Epithelial cell of proximal tubule (primary cell): Measurements from ENCODE around the gene SCAI. TPM values are rescaled to one million over a fixed set of nuclear protein-coding genes. Genes with fewer than 3 reads are reported as not detected.
"Not testable (repeated sequence)": the region's sequence is repeated elsewhere in the genome, so short reads cannot be mapped to it uniquely, and the experiment has no call there.

Source experiments
- DNase-seq: peaks from one replicate; pipeline ENCODE4 v3.0.0-alpha.2; 2011; ENCODE audit warnings: low read depth
- H3K4me3 ChIP-seq: 2 replicates; pipeline ENCODE4 v1.5.1; 2011; ENCODE audit warnings: low read depth, mild to moderate bottlenecking, low read length
- total RNA-seq: library from RNA; depleted of rRNA; stranded (reverse); fragments of >200 nt; gene quantifications from 2 replicates; pipeline ENCODE4 v1.2.3, GENCODE V29; 2015
- TF ChIP-seq, protein P1 (sequence below): conservative IDR thresholded peaks from 2 replicates; pipeline ENCODE4 v1.5.1; 2012; ENCODE audit warnings: low read depth, mild to moderate bottlenecking, low read length

The SCAI gene
- total RNA-seq, 1 donor from 2014 or later, result 2.1 TPM

DNA sequence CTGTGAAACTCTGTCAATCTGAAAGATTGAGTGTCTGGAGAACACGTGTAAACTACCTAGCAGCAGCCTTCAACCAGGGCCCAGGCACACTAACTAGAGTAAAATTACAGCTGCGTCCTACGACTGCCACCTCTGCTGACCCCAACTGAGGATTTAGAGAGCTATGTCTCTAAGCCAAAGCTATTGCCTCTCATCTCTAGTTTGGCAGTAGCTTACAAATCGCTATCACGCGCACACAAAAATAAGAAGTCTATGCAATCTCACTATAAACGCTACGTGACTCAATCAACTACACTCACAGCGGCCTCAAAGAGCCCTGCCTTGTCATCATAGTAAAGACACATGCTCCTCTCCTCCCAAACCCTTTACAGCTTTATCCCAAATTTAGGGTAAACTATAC lies 37.5 kb upstream of the SCAI start:
- TF ChIP-seq, protein P1, sequence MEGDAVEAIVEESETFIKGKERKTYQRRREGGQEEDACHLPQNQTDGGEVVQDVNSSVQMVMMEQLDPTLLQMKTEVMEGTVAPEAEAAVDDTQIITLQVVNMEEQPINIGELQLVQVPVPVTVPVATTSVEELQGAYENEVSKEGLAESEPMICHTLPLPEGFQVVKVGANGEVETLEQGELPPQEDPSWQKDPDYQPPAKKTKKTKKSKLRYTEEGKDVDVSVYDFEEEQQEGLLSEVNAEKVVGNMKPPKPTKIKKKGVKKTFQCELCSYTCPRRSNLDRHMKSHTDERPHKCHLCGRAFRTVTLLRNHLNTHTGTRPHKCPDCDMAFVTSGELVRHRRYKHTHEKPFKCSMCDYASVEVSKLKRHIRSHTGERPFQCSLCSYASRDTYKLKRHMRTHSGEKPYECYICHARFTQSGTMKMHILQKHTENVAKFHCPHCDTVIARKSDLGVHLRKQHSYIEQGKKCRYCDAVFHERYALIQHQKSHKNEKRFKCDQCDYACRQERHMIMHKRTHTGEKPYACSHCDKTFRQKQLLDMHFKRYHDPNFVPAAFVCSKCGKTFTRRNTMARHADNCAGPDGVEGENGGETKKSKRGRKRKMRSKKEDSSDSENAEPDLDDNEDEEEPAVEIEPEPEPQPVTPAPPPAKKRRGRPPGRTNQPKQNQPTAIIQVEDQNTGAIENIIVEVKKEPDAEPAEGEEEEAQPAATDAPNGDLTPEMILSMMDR, result no peak
- no peak overlapping the region for H3K4me3 ChIP-seq
- DNase-seq, result no peak

DNA sequence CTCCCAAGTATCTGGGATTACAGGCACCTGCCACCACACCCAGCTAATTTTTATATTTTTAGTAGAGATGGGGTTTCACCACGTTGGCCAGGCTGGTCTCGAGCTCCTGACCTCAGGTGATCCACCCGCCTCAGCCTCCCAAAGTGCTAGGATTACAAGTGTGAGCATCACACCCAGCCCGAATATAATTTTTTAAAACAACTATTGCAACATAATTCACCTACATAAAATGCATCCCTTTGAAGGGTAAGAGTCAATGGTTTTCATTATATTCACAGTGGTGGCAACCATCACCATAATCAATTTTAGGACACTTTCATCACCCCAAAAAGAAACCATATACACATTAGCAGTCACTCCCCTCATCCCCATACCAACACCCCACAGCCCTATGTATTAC lies 36.4 kb upstream of the SCAI start:
- DNase-seq, H3K4me3 ChIP-seq: not testable (repeated sequence)

DNA sequence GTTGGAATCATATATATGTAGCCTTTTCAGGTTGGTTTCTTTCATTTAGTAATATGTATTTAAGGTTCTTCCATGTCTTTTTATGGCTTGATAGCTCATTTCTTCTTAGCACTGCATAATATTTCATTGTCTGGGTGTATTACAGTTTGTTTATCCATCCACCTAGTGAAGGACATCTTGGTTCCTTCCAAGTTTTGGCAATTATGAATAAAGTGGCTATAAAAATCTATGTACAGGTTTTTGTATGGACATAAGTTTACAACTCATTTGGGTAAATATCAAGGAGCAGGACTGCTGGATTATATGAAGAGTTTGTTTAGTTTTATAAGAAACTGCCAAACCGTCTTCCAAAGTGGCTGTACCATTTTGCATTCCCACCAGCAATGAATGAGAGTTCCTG lies 34.6 kb upstream of the SCAI start:
- no peak overlapping the region for H3K4me3 ChIP-seq
- DNase-seq, result no peak
- TF ChIP-seq, protein P1, result no peak

DNA sequence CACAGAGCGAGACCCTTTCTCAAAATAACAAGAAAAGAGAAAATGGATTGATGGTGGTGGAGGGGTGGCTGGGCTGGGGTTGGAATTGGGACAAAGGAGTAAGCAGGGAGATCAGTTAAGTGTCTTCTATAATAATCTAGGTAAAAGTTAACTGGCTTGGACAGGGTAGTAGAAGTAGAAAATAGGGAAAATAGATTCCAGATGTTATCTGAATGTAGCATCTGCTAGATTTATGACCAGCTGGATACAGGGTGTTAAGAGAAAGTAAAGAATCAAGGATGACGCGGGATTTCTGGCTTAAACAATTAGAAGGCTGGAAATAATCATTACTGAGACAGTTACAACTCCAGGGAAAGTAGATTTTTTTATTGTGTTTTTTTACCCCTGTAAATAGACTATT lies 33.3 kb upstream of the SCAI start:
- no peak overlapping the region for H3K4me3 ChIP-seq
- TF ChIP-seq, protein P1, result no peak
- DNase-seq, result no peak

DNA sequence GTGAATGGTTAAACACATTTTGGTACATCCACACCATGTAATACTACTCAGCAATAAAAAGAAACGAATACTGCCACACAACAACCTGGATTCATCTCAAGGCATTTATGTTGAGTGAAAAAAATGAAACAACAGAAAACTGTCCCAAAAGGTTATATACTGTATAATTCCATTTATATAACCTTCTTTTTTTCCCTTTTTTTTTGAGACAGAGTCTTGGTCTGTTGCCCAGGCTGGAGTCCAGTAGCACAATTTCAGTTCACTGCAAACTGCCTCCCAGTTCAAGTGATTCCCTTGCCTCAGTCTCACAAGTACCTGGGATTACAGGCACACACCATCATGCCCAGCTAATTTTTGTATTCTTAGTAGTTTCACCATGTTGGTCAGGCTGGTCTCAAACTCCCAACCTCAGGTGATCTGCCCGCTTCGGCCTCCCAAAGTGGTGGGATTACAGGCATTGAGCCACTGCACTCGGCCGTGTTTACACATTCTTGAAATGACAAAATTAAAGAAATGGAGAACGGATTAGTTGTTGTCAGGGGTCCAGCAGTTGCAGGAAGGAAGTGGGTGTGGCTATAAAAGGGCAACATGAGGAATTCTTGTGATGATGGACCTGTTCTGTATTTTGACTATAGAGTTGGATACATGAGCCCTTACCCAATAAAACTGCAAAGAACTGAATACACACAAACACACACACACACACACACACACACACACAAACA lies 28.9 kb upstream of the SCAI start:
- H3K4me3 ChIP-seq, result no peak overlapping the region
- DNase-seq, result no peak
- TF ChIP-seq, protein P1, result no peak

DNA sequence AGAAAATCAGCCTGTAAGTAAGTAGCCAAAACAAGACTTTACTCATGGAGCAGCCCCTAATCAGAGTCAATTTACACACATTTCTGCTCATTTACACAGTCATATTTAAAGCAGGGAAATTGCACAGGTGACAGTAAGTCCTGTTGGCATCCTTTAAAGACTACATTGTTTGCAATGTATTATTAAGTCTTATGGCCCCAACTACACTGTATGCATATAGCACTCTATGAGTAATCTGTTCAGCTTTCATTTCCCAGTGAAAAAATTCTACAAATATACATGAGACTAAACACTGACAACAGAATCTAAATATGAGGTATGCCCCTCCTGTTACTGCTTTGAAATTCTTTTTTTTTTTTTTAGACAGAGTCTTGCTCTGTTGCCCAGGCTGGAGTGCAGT lies 26.6 kb upstream of the SCAI start:
- no peak overlapping the region for H3K4me3 ChIP-seq
- DNase-seq, result no peak
- TF ChIP-seq, protein P1, result no peak

DNA sequence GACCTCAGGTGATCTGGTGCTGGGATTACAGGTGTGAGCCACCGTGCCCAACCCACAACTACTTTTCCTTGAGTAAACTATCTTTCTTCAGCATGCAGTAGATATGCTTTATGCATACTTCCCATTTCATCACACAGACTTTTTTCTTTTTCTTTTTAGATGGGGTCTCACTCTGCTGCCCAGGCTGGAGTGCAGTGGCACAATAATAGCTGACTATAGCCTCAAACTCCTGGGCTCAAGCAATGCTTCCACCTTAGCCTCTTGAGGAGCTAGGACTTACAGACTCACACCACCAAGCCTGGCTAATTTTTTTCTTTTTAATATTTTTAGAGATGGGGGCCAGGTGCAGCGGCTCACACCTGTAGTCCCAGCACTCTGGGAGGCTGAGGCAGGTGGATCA lies 23.4 kb upstream of the SCAI start:
- TF ChIP-seq, protein P1, result no peak
- H3K4me3 ChIP-seq, result no peak overlapping the region
- no peak for DNase-seq

DNA sequence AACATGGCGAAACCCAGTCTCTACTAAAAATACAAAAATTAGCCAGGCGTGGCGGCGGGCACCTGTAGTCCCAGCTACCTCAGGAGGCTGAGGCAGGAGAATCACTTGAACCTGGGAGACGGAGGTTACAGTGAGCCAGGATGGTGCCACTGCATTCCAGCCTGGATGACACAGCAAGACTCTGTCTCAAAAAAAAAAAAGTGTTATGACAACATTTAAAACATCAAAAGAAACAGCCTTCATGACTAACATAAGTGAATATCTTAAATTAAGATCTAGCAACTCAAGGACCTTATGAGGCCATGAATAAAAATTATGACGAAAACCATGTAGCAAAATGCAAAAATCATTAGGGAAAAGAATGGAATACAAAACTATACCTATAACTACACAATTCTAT lies 19.6 kb upstream of the SCAI start:
- DNase-seq, H3K4me3 ChIP-seq: not testable (repeated sequence)
